Neural crest cell (in vitro differentiated cells): ENCODE results near the gene HMCN2. TPM values are rescaled to one million over a fixed set of nuclear protein-coding genes. Genes with fewer than 3 reads are reported as not detected.
A peak's percentile ranks its signal among the peaks of the same experiment; 100 is the strongest.

Experiments used
- DNase-seq: peaks from one replicate; pipeline ENCODE4 v3.0.0; 2021; ENCODE audit warnings: low read depth, mixed read lengths, low spot score
- H3K27ac Mint-ChIP-seq: one replicate; pipeline ENCODE4 v1.8.0; 2021; ENCODE audit warnings: mild to moderate bottlenecking, mixed read lengths; ENCODE audit not compliant: unreplicated experiment
- H3K27me3 Mint-ChIP-seq: 2 replicates; pipeline ENCODE4 v1.8.0; 2021; ENCODE audit warnings: low read depth, mild to moderate bottlenecking, mixed read lengths
- H3K36me3 Mint-ChIP-seq: 2 replicates; pipeline ENCODE4 v1.8.0; 2021; ENCODE audit warnings: low read depth, mild to moderate bottlenecking, mixed read lengths
- H3K4me1 Mint-ChIP-seq: 2 replicates; pipeline ENCODE4 v1.8.0; 2021; ENCODE audit warnings: mixed read lengths
- H3K4me3 Mint-ChIP-seq: one replicate; pipeline ENCODE4 v1.8.0; 2021; ENCODE audit warnings: mild to moderate bottlenecking, mixed read lengths
- H3K9me3 Mint-ChIP-seq: 2 replicates; pipeline ENCODE4 v1.8.0; 2021; ENCODE audit warnings: mixed read lengths
- total RNA-seq: library from RNA; stranded (reverse); gene quantifications from 2 replicates; pipeline ENCODE4 v1.2.1, GENCODE V29; 2021
- TF ChIP-seq, protein P1 (sequence below): fragments of 200-600 bp; sonication (generic); conservative IDR thresholded peaks from 2 replicates; pipeline ENCODE4 v1.5.0; 2021; ENCODE audit warnings: antibody characterized with exemption, mild to moderate bottlenecking

The HMCN2 gene
- total RNA-seq, 1 donor from 2014 or later: not detected

- DNase-seq: no peak
- H3K27ac Mint-ChIP-seq: peak overlapping the region; percentile 75
- H3K36me3 Mint-ChIP-seq: no peaks in the 10 kb centered on the region
- peaks cover 11% of the 10 kb centered on the region for H3K4me1 Mint-ChIP-seq
- peaks cover 12% of the 10 kb centered on the region for H3K27me3 Mint-ChIP-seq
- TF ChIP-seq, protein P1, sequence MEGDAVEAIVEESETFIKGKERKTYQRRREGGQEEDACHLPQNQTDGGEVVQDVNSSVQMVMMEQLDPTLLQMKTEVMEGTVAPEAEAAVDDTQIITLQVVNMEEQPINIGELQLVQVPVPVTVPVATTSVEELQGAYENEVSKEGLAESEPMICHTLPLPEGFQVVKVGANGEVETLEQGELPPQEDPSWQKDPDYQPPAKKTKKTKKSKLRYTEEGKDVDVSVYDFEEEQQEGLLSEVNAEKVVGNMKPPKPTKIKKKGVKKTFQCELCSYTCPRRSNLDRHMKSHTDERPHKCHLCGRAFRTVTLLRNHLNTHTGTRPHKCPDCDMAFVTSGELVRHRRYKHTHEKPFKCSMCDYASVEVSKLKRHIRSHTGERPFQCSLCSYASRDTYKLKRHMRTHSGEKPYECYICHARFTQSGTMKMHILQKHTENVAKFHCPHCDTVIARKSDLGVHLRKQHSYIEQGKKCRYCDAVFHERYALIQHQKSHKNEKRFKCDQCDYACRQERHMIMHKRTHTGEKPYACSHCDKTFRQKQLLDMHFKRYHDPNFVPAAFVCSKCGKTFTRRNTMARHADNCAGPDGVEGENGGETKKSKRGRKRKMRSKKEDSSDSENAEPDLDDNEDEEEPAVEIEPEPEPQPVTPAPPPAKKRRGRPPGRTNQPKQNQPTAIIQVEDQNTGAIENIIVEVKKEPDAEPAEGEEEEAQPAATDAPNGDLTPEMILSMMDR: no peak
- H3K4me3 Mint-ChIP-seq: no peak overlapping the region
- no peaks in the 10 kb centered on the region for H3K9me3 Mint-ChIP-seq
These were observed 160.3 kb downstream of the HMCN2 start for GRCh38 chr9:130425741-130426466.

GRCh38 chr9:130426467-130426773 is 160.9 kb downstream of the HMCN2 start:
- Mint-ChIP-seq H3K4me1 (peaks cover 9% of the 10 kb centered on the region), H3K9me3 (no peaks in the 10 kb centered on the region), H3K27ac (no peak overlapping the region), H3K36me3 (no peaks in the 10 kb centered on the region), H3K27me3 (peaks cover 11% of the 10 kb centered on the region), H3K4me3 (no peak overlapping the region)
- DNase-seq: no peak
- TF ChIP-seq, protein P1: no peak

GRCh38 chr9:130426883-130427282 is 161.3 kb downstream of the HMCN2 start:
- Mint-ChIP-seq H3K27ac (peak overlapping the region; percentile 75), H3K4me1 (peaks cover 5% of the 10 kb centered on the region), H3K36me3 (no peaks in the 10 kb centered on the region), H3K4me3 (no peak overlapping the region), H3K27me3 (peaks cover 6% of the 10 kb centered on the region), H3K9me3 (no peaks in the 10 kb centered on the region)
- TF ChIP-seq, protein P1: no peak
- DNase-seq: no peak

GRCh38 chr9:130427326-130427725 is 161.8 kb downstream of the HMCN2 start:
- H3K27me3 Mint-ChIP-seq: peaks cover 5% of the 10 kb centered on the region
- H3K4me3 Mint-ChIP-seq: no peak overlapping the region
- DNase-seq: no peak
- no peaks in the 10 kb centered on the region for H3K36me3 Mint-ChIP-seq
- TF ChIP-seq, protein P1: no peak
- no peaks in the 10 kb centered on the region for H3K9me3 Mint-ChIP-seq
- H3K27ac Mint-ChIP-seq: no peak overlapping the region
- H3K4me1 Mint-ChIP-seq: peaks cover 5% of the 10 kb centered on the region

DNA sequence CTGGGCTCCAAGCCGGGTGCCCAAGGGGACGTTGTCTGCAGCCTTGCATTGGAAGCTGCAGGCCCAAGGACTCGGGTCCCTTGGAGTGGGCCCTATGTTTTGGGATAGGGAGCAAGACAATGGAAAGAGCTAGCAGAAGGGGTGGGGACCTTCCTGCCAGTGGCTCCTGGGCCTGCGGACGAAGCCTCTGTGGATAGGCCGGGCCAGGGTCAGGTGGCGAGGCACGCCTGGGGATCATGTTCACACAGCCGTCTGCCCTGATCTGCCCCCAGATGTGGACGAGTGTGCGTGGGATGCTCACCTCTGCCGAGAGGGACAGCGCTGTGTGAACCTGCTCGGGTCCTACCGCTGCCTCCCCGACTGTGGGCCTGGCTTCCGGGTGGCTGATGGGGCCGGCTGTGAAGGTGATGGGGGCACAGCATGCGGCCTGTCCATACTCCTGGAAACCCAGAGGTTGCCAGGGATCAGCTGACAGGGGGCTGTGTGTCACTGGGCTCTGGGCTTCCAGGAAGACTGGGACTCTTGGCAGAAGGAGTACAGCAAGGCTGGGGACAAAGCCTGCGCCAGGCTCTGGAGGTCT is 162.6 kb downstream of the HMCN2 start:
- Mint-ChIP-seq H3K9me3 (no peaks in the 10 kb centered on the region), H3K27ac (no peak overlapping the region), H3K36me3 (no peaks in the 10 kb centered on the region), H3K4me3 (no peak overlapping the region), H3K4me1 (peaks cover 5% of the 10 kb centered on the region), H3K27me3 (peaks cover 12% of the 10 kb centered on the region)
- DNase-seq: no peak
- TF ChIP-seq, protein P1: no peak
